Renal cortex interstitium (tissue), 15 donors: ENCODE data around the gene NDUFB5. TPM values are rescaled to one million over a fixed set of nuclear protein-coding genes. Genes with fewer than 3 reads are reported as not detected.

Experiments
- DNase-seq, 11 donors: peaks; one replicate each; pipeline ENCODE4 v3.0.0-alpha.2; 2013; ENCODE audit warnings: low read depth in 9 of 11, low spot score in 4 of 11; ENCODE audit errors: extremely low read depth in 1 of 11
- long read RNA-seq, 16 experiments: transcript quantifications; one replicate each; lab custom pipeline, GENCODE V29; 2026
- polyA plus RNA-seq, 3 donors: library from polyadenylated mRNA; unstranded; fragments of 120-200 nt; gene quantifications; one replicate each; pipeline ENCODE4 v1.2.1, GENCODE V29; 2013; ENCODE audit not compliant: insufficient read length in 3 of 3

Gene NDUFB5
- 100 to 1,000 TPM; 177 to 206 (median 182) TPM for polyA plus RNA-seq
- long read RNA-seq, donor 1, full-length matches to known transcripts: 56 of 81 reads
- long read RNA-seq, donor 1, partial matches to known transcripts: 25 of 81 reads
- long read RNA-seq, donor 1, other reads (novel, unspliced or antisense): 0 of 81 reads
- long read RNA-seq, donor 2, full-length matches to known transcripts: 37 of 63 reads
- long read RNA-seq, donor 2, partial matches to known transcripts: 26 of 63 reads
- long read RNA-seq, donor 2, other reads (novel, unspliced or antisense): 0 of 63 reads
- long read RNA-seq, donor 3, full-length matches to known transcripts: 116 of 140 reads
- long read RNA-seq, donor 3, partial matches to known transcripts: 24 of 140 reads
- long read RNA-seq, donor 3, other reads (novel, unspliced or antisense): 0 of 140 reads
- long read RNA-seq, donor 4, full-length matches to known transcripts: 62 of 62 reads
- long read RNA-seq, donor 4, partial matches to known transcripts: 0 of 62 reads
- long read RNA-seq, donor 4, other reads (novel, unspliced or antisense): 0 of 62 reads
- long read RNA-seq, donor 5: 0 reads
- long read RNA-seq, donor 6, full-length matches to known transcripts: 62 of 62 reads
- long read RNA-seq, donor 6, partial matches to known transcripts: 0 of 62 reads
- long read RNA-seq, donor 6, other reads (novel, unspliced or antisense): 0 of 62 reads
- long read RNA-seq, donor 7, full-length matches to known transcripts: 97 of 132 reads
- long read RNA-seq, donor 7, partial matches to known transcripts: 35 of 132 reads
- long read RNA-seq, donor 7, other reads (novel, unspliced or antisense): 0 of 132 reads
- long read RNA-seq, donor 8, full-length matches to known transcripts: 122 of 122 reads
- long read RNA-seq, donor 8, partial matches to known transcripts: 0 of 122 reads
- long read RNA-seq, donor 8, other reads (novel, unspliced or antisense): 0 of 122 reads
- long read RNA-seq, donor 9, full-length matches to known transcripts: 79 of 100 reads
- long read RNA-seq, donor 9, partial matches to known transcripts: 21 of 100 reads
- long read RNA-seq, donor 9, other reads (novel, unspliced or antisense): 0 of 100 reads
- long read RNA-seq, donor 10, full-length matches to known transcripts: 87 of 87 reads
- long read RNA-seq, donor 10, partial matches to known transcripts: 0 of 87 reads
- long read RNA-seq, donor 10, other reads (novel, unspliced or antisense): 0 of 87 reads
- long read RNA-seq, donor 11, full-length matches to known transcripts: 50 of 62 reads
- long read RNA-seq, donor 11, partial matches to known transcripts: 12 of 62 reads
- long read RNA-seq, donor 11, other reads (novel, unspliced or antisense): 0 of 62 reads
- long read RNA-seq, donor 12, full-length matches to known transcripts: 40 of 40 reads
- long read RNA-seq, donor 12, partial matches to known transcripts: 0 of 40 reads
- long read RNA-seq, donor 12, other reads (novel, unspliced or antisense): 0 of 40 reads
- long read RNA-seq, donor 13, full-length matches to known transcripts: 104 of 104 reads
- long read RNA-seq, donor 13, partial matches to known transcripts: 0 of 104 reads
- long read RNA-seq, donor 13, other reads (novel, unspliced or antisense): 0 of 104 reads
- long read RNA-seq, donor 14, full-length matches to known transcripts: 87 of 105 reads
- long read RNA-seq, donor 14, partial matches to known transcripts: 18 of 105 reads
- long read RNA-seq, donor 14, other reads (novel, unspliced or antisense): 0 of 105 reads
- long read RNA-seq, donor 15, full-length matches to known transcripts: 41 of 51 reads
- long read RNA-seq, donor 15, partial matches to known transcripts: 10 of 51 reads
- long read RNA-seq, donor 15, other reads (novel, unspliced or antisense): 0 of 51 reads
- long read RNA-seq, donor 16, full-length matches to known transcripts: 200 of 211 reads
- long read RNA-seq, donor 16, partial matches to known transcripts: 6 of 211 reads
- long read RNA-seq, donor 16, other reads (novel, unspliced or antisense): 5 of 211 reads

DNA sequence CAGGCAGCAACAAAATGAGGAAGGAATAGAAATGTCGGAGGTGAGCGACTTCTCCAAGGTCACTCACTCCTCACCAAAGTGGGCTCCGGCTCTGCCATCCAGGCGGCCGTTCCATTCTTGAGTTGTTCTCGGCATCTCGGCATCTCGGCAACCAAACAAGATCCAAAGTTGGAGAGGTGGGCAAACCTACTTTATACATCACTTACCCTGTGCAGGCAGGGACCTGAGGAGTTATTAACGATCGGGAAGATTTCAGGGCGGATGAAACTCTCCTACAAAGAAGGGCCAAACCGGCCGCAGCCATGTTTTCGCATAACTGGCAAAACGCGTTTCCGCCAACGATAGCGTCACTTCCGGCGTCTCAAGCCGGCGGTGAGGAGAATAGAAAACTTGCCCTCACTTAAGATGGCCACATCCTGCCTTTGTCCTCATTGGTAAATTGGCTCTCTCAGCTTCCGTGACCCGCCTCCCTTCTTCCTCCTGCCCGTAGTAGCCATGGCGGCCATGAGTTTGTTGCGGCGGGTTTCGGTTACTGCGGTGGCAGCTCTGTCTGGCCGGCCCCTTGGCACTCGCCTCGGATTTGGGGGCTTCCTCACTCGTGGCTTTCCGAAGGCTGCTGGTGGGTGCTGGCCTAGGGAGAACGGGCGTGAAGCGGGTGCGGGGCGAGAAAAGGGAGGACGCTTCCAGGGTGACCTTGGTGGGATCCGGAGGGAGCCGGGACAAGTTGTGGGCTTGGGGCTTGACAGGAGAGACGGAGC lies at the start of gene NDUFB5, which contains the start of gene MRPL47:
NDUFB5 (plus strand) TSS at position 474 of the 758 bp plus-strand sequence; CDS start at position 496, 22 bp downstream.
MRPL47 (minus strand) TSS at position 318 of the 758 bp plus-strand sequence; CDS start at position 304, 14 bp downstream.
- DNase-seq: peak; percentile 96 to 99 (median 97)

DNA sequence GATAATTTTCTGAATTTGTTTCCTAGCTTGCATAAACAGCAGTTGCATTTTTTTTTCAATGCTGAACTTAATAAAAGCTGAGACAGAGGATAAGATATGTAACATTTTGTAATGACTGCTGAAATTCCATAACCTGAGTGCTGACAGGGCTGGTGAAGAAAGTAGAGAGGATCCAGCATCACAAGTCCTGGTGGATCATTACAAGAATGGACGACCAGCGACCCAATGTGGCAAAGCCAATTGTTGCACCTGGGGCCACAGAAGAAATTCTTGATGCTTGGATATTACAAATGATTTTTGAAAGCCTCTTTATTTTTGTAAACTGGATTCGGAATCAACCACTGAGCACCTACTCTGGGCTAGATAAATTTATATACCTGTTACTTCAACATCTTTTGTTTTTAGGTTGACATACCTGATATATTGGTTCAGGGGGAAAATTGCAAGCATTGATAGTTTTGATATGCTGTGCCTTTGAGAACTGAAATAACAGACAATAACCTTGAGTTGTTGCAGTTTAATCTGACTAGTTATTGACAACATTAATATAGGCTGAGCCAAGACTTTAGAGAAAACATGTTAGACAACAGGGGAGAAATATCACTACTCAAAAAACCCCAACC lies 45.7 kb upstream of the NDUFB5 start:
- DNase-seq: peak in 9 of 11 donors; percentile 13 to 55 (median 36)

DNA sequence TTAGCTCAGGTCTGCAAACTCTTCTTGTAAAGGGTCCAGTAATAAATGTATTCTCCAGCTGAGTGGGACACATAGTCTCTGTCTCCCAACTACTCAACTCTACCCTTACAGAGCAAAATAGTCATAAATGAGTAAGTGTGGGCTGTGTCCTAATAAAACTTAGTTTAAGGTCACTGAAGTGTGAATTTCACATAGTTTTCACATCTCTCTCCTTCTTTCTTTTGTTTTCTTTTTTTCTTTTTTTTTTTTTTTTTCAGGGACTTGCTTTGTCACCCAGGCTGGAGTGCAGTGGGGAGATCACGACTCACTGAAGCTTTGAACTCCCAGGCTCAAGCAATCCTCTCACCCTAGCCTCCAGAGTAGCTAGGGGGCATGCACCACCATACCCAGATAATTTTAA lies 43.8 kb upstream of the NDUFB5 start:
- DNase-seq: no peak

DNA sequence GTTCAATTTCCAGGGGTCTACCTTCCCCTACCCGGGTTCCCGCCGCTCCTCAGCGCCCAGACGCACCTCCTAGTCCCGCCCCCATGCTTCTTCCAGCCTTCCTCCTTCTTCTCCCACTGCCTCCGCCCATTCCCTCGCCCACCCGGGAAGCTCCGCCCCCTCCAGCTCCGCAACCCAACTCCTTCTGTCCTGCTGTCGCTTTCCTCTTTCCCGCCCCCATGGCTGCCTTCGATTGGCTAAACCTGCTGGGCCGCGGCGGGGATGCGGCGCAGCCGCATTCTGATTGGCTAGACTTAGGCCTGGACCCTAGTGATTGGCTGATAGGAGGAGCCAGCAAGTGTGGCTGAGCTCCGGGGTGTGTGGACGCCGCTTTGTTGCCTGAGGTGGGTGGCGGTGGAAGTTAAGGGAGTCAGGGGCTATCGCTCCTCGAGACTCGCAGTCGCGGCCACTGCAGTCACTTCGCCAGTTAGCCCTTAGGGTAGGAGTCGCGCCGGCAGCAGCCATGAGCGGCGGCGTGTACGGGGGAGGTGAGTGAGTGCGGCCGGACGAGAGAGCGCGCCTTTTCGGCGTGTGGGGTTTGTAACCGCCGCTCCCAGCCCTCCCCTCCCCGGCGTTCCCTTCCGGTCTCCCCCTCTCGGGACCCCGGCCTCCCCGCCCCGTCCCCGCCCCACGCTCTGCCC lies 41.9 kb upstream of the NDUFB5 start, which contains the start of gene ACTL6A:
ACTL6A (plus strand) TSS at position 336 of the 680 bp plus-strand sequence; CDS start at position 503, 167 bp downstream.
- DNase-seq: peak; percentile 97 to 100 (median 99)

DNA sequence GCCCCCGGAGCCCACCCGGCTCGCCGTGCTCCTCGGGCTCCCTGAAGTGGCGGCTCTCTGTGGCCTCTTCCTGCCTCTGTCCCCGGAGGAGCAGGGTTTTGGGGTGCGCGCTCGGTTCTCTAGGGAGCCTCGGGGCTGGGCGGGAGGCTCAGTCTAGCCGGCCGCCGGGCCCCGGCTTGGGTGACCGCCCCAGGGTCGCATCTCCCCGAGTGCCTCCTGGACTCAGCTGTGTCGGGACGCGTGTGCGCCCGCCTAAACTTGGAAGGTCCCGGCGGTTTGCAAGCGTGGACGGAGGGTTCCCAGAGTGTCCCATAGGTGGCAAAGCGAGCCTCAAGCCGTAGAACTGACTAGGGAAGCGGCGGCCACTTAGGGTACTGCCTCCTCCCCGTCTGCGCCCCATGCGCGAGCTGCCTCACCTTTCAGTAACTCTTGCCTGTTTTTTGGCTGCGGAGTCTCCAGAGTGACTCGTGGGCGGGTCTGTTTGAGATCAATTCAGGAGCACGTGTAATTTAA lies 41.3 kb upstream of the NDUFB5 start:
- peak in 9 of 11 donors; percentile 35 to 63 (median 48) for DNase-seq

DNA sequence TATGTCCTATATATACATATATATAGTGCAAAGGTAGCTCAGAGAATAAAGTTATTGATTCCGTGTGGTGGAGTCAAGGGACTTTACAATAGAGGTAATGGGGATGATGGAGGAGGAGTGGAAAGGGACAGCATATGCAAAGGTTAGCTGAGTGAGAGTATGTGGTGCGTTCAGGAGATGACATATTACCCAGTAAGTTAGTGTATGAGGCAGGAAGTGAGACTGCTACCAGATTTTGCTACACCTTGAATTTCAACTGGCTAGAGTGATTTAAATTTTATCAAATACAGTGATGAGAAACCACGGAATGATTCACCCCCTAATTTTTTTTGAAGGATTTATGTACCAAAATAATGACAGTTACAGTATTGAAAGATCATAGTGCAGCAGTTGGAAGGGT lies 39.1 kb upstream of the NDUFB5 start:
- no peak for DNase-seq

DNA sequence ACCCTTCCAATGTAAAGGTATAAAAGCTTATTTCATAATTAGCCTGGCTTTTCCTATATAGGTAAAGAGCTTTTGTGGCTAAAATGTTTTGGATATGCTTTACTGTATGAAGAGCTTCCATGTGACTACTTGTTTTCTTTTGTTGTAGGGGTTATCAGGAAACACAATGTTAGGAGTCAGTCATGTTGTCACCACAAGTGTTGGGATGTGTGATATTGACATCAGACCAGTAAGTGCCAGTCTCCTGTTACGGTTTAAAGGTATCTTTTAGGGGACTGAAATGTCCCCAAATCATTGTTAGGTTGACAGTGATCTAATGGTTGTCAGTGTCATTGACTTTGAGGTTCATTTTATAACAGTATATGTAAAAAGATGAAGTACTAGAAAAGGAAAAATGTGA lies 23.6 kb upstream of the NDUFB5 start:
- DNase-seq: no peak

DNA sequence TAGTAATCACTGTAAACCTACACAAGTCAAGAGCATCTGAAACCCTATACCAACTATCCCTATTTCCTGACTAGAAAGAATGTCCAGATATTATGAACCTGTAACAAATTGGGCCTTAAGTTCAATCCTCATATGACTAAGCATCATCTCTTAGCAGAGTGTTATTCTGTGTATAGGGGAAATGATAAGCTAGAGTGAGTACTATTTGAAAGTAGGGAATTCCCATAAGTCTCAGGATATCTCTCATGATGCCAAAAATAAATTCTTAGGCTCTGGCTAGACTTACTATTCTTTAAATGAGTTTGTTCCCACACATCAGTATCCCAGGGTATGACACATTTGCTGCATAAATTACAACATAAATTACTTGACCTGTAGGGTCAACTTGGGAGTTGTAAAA lies 15.5 kb upstream of the NDUFB5 start:
- no peak for DNase-seq

DNA sequence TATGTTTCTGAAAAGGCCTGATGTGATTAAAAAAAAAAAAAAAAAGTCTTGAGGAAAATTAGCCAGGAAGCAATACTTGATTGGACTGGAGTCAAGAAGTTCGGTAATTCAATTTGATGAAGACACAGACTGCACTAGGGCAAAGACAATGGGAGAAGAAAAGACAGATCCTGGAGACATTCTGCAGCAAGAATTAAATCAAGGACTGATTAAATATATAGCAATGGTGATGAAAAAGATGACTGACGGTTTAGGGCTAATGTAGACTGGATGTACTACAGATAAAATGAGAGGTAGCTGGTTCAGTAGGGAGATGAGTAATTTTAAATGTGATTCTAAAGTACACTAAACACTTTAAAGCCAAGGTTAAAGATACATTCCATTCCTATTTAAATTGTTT lies 13.9 kb upstream of the NDUFB5 start:
- DNase-seq: no peak

DNA sequence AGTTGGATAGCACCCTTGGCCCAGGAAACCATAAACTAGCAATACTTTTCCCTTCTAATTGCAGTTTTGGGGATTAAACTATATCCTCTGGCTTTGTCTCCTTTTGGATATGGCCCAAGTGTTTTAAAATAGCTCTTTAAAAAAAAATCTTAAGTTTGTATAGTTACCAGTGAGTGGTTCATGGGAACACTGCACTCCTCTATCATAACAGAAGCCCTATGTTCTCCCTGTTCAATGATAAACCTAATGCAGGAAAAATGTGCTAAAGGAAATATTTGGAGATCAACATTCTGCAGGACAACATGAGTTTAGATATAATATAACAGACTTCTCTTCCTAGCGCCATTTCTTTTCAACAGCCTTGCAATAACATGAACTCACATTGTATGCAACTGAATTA lies 13.3 kb upstream of the NDUFB5 start:
- DNase-seq: no peak

DNA sequence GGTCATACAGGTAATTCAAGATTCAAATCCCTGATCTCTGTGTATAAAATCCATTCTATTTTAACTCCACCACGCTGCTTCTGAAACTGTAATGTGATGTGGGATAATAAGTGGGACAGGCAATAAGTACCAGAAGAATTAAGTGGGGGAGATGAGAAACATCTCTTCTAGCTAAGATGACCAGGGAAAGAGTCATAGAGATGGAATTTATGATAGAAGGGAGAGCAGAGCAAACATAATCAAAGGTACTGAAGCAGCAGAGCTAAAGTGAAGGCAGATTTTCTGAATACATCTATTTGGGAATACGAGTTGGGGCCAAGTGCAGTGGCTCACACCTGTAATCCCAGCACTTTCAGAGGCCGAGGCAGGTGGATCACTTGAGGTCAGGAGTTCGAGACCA lies 5.1 kb upstream of the NDUFB5 start:
- DNase-seq: no peak

DNA sequence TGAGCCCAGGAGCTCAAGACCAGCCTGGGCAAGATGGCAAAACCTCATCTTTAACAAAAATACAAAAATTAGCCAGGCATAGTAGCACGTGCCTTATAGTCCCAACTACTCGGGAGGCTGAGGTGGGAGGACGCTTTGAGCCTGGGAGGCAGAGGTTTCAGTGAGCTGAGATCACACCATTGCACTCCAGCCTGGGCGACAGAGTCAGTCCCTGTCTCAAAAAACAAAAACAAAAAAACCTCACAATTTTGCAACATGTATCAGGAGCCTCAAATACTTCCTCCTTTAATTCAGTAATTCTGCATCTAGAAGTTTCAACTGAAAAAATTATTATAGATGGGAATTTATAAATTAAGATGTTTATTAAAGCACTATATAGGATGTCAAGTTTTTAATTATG lies 1.3 kb upstream of the NDUFB5 start:
- no peak for DNase-seq

DNA sequence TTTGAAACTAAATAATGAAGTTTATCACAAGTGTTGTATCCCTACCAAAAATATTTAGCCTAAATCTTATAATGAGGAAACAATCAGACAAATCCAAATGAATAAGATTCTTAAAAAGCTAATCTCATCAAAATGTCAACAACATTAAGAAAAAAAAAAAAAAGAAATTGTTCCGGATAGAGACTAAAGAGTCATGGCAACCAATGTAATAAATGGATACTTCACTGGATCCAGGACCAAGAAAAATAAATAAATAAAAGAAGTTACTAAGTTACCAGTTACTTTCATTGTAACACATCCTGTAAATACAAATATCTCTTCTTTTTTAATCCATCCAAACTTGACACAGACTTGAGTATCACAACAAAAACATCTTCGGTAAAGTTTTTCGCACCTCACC lies 763 bp upstream of the NDUFB5 start:
- DNase-seq: peak in 3 of 11 donors; percentile 0 to 15 (median 0)

DNA sequence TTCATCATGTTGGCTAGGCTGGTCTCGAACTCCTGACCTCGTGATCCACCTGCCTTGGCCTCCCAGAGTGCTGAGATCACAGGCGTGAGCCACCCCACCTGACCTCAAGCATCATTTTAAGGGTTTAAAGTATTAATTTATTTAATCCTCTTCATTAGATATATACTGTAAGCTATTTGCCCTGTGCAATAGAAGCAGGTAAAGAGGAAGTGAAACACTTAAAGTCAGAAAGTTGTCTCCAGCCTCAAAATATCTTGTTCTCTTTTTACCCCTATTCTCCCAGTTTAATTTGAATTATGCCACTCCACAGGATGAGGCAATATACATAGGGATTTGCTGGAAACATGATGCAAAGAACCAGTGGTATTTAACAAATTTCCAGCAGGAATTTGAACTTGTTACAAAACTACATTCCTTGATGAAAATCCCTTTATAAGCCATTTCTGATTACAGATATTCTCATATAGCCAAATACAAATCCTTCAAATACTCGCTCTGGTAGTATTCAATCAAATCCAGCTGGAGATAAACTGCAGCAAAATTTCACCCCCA lies 2.0 kb downstream of the NDUFB5 start:
- DNase-seq: no peak
